ENCODE measurements around the gene FN3K. TPM values are rescaled to one million over a fixed set of nuclear protein-coding genes. Genes with fewer than 3 reads are reported as not detected.
A peak's percentile ranks its signal among the peaks of the same experiment; 100 is the strongest.
"Not testable (repeated sequence)": the region's sequence is repeated elsewhere in the genome, so short reads cannot be mapped to it uniquely, and the experiment has no call there.

The FN3K gene
- total RNA-seq, 6 experiments from 2014 or later, result 29.6 to 61.6 (median 45.5) TPM

DNA sequence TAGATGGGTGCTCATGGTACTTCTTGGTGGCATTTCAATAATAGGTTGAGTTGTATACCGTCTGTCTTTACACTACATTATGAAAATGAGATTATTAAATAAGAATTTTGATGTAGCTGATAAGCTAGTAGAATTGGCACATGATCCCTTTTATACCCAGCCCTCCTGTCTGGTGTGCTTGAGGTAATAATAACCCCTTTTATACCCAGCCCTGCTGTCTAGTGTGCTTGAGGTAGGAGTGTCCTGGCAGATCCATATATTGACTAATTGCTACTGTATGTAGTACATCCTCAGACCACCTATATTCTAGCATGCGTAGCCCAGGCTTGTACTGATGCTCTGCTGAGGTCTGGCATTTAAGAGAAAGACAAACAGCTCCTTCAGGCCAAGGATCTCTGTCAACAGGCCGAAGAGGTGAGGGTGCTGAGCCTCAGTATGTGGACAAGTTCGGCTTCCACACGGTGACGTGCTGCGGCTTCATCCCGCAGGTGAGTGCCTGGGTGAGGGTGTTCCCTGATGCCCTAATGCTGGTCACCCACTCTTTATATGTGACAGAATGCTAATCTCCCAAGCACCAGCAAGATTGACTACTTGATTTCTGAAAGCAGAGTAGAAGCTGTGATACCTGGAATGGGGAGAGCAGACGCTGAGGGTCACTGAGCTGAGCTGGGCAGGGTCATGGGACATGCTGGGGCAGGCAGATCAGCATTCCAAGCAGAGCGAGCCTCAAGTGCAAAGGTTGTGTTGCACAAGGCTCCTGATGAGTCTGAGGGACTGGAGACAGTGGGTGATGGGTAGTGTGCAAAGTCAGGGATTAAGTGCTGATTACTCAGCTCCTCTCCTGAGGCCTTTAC lies 5.7 kb downstream of the FN3K start:
- ATAC-seq, result peak; percentile 82 to 86 (median 84)
- TF ChIP-seq, protein P1, sequence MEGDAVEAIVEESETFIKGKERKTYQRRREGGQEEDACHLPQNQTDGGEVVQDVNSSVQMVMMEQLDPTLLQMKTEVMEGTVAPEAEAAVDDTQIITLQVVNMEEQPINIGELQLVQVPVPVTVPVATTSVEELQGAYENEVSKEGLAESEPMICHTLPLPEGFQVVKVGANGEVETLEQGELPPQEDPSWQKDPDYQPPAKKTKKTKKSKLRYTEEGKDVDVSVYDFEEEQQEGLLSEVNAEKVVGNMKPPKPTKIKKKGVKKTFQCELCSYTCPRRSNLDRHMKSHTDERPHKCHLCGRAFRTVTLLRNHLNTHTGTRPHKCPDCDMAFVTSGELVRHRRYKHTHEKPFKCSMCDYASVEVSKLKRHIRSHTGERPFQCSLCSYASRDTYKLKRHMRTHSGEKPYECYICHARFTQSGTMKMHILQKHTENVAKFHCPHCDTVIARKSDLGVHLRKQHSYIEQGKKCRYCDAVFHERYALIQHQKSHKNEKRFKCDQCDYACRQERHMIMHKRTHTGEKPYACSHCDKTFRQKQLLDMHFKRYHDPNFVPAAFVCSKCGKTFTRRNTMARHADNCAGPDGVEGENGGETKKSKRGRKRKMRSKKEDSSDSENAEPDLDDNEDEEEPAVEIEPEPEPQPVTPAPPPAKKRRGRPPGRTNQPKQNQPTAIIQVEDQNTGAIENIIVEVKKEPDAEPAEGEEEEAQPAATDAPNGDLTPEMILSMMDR (IDR thresholded peaks at IDR 0.05), result no peak
- no peak for TF ChIP-seq POLR2A (IDR thresholded peaks at IDR 0.05)
- 61% methylated on average over 4 of the region's 10 CpGs for WGBS (ENCODE audit: insufficient coverage, low coverage, low lambda C conversion rate, missing lambda C conversion rate)
- Histone ChIP-seq H3K4me3 (no peak overlapping the region), H3K27ac (peak overlapping the region in 2 of 3 donors; percentile 42 to 72), H3K36me3 (peaks cover 0 to 32% (median 7%) of the 10 kb centered on the region in 4 donors), H3K27me3 (no peaks in the 10 kb centered on the region), H3K4me1 (peaks cover 0 to 47% (median 9%) of the 10 kb centered on the region in 4 donors), H3K9me3 (no peaks in the 10 kb centered on the region)
- intact Hi-C loops (cut with DNase I), result no loop called here
- peak; percentile 83 to 96 (median 93) for DNase-seq

- no peak for DNase-seq
- Histone ChIP-seq H3K9me3 (no peaks in the 10 kb centered on the region), H3K36me3 (peaks cover 0 to 32% (median 7%) of the 10 kb centered on the region in 4 donors), H3K4me1 (peaks cover 0 to 29% (median 7%) of the 10 kb centered on the region in 4 donors), H3K4me3 (no peak overlapping the region), H3K27me3 (no peaks in the 10 kb centered on the region), H3K27ac (no peak overlapping the region)
- intact Hi-C loops (cut with DNase I), result no loop called here
- TF ChIP-seq, protein P1 (IDR thresholded peaks at IDR 0.05), result no peak
- TF ChIP-seq POLR2A (IDR thresholded peaks at IDR 0.05), result no peak
- no peak for ATAC-seq
- WGBS (ENCODE audit: insufficient coverage, low coverage, low lambda C conversion rate, missing lambda C conversion rate), result 100% methylated on average over 2 of the region's 16 CpGs
Measured at GRCh38 chr17:82743344-82744219, 8.2 kb downstream of the FN3K start.

DNA sequence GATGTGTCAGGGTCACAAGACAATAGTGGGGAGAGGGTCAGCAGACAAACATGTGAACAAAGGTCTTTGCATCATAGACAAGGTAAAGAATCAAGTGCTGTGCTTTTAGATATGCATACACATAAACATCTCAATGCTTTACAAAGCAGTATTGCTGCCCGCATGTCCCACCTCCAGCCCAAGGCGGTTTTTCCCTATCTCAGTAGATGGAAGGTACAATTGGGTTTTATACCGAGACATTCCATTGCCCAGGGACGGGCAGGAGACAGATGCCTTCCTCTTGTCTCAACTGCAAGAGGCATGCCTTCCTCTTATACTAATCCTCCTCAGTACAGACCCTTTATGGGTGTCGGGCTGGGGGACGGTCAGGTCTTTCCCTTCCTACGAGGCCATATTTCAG lies 9.3 kb downstream of the FN3K start:
- peaks cover 0 to 21% (median 7%) of the 10 kb centered on the region in 4 donors for H3K4me1 ChIP-seq
- 80% methylated on average over 5 of the region's 7 CpGs for WGBS (ENCODE audit: insufficient coverage, low coverage, low lambda C conversion rate, missing lambda C conversion rate)
- DNase-seq, result peak in 1 of 3 donors; percentile 7
- peaks cover 0 to 29% (median 7%) of the 10 kb centered on the region in 4 donors for H3K36me3 ChIP-seq
- intact Hi-C loops (cut with DNase I); ATAC-seq; H3K27me3 ChIP-seq; H3K4me3 ChIP-seq; H3K27ac ChIP-seq; H3K9me3 ChIP-seq: not testable (repeated sequence)

DNA sequence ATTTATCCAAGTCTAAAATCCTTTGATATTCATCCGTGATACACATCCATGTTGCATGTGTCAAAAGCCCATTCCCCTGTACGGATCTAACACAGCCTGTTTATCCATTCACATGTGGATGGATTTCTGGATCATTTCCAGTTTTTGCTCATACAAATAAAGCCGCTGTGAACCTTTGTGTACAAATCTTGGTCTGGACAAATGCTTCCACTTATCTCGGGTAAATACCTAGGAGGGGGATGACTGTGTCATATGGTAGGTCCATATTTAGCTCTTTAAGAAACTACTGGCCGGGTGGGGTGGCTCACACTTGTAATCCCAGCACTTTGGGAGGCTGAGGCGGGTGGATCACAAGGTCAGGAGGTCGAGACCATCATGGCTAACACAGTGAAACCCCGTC lies 10.1 kb downstream of the FN3K start:
- intact Hi-C loops (cut with DNase I), result no loop called here
- no peak overlapping the region for H3K4me3 ChIP-seq
- TF ChIP-seq POLR2A (IDR thresholded peaks at IDR 0.05), result no peak
- TF ChIP-seq, protein P1 (IDR thresholded peaks at IDR 0.05), result no peak
- no peaks in the 10 kb centered on the region for H3K9me3 ChIP-seq
- DNase-seq, result peak in 1 of 3 donors; percentile 6
- no peaks in the 10 kb centered on the region for H3K27me3 ChIP-seq
- H3K36me3 ChIP-seq, result peaks cover 0 to 22% (median 6%) of the 10 kb centered on the region in 4 donors
- no peak overlapping the region for H3K27ac ChIP-seq
- ATAC-seq, result peak in 3 of 4 donors; percentile 8 to 38 (median 33)
- H3K4me1 ChIP-seq, result peaks cover 0 to 17% (median 7%) of the 10 kb centered on the region in 4 donors
- 44% methylated on average over 4 of the region's 8 CpGs for WGBS (ENCODE audit: insufficient coverage, low coverage, low lambda C conversion rate, missing lambda C conversion rate)
